ENCODE data around the gene ACAN.

DNA sequence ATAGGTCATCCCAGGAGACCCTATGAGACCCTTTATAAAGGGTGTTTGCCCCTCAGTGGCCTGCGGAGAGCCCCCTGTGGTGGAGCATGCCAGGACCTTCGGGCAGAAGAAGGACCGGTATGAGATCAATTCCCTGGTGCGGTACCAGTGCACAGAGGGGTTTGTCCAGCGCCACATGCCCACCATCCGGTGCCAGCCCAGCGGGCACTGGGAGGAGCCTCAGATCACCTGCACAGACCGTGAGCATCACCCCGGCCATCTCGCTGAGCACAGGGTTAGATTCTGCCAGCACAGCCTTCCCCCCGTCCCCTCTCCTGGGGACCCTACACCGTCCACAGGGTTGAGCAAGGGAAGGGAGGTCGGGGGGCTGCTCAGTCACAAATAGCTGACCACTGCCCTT lies 70.5 kb downstream of the ACAN start:
- TF ChIP-seq, protein P1, sequence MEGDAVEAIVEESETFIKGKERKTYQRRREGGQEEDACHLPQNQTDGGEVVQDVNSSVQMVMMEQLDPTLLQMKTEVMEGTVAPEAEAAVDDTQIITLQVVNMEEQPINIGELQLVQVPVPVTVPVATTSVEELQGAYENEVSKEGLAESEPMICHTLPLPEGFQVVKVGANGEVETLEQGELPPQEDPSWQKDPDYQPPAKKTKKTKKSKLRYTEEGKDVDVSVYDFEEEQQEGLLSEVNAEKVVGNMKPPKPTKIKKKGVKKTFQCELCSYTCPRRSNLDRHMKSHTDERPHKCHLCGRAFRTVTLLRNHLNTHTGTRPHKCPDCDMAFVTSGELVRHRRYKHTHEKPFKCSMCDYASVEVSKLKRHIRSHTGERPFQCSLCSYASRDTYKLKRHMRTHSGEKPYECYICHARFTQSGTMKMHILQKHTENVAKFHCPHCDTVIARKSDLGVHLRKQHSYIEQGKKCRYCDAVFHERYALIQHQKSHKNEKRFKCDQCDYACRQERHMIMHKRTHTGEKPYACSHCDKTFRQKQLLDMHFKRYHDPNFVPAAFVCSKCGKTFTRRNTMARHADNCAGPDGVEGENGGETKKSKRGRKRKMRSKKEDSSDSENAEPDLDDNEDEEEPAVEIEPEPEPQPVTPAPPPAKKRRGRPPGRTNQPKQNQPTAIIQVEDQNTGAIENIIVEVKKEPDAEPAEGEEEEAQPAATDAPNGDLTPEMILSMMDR (IDR thresholded peaks at IDR 0.05), result no peak
- no peak for TF ChIP-seq NRF1 (IDR thresholded peaks at IDR 0.05; ENCODE audit: low read depth, low read length)
- TF ChIP-seq SMC3 (IDR thresholded peaks at IDR 0.05; ENCODE audit: low read depth, low read length), result no peak
- TF ChIP-seq NFIC (IDR thresholded peaks at IDR 0.05; ENCODE audit: borderline replicate concordance), result no peak
- TF ChIP-seq RAD21 (IDR thresholded peaks at IDR 0.05; ENCODE audit: low read length), result no peak
- TF ChIP-seq SIN3A (IDR thresholded peaks at IDR 0.05; ENCODE audit: borderline replicate concordance, low read depth, low read length), result no peak
- TF ChIP-seq EP300 (IDR thresholded peaks at IDR 0.05; ENCODE audit: borderline replicate concordance in 1 of 2, low read depth in 1 of 2, low read length in 1 of 2), result no peak
- no peak for TF ChIP-seq CHD2 (IDR thresholded peaks at IDR 0.05; ENCODE audit: low read length, partially characterized antibody)
- no peak for TF ChIP-seq TAF1 (IDR thresholded peaks at IDR 0.05; ENCODE audit: borderline replicate concordance, low read depth, low read length)
- no peak for TF ChIP-seq RFX5 (IDR thresholded peaks at IDR 0.05; ENCODE audit: low read length)
- TF ChIP-seq YY1 (IDR thresholded peaks at IDR 0.05; ENCODE audit: low read depth), result no peak
- no peak for TF ChIP-seq EZH2phosphoT487 (IDR thresholded peaks at IDR 0.05; ENCODE audit: borderline replicate concordance, low read depth)

Data from SK-N-SH (cell line).